Keratinocyte (primary cell): ENCODE results near the gene MYO10. TPM values are rescaled to one million over a fixed set of nuclear protein-coding genes. Genes with fewer than 3 reads are reported as not detected.
A peak's percentile ranks its signal among the peaks of the same experiment; 100 is the strongest.

ENCODE experiments used
- DNase-seq: peaks from one replicate; pipeline ENCODE4 v3.0.0-alpha.2; 2011; ENCODE audit warnings: low read depth, missing footprints, low spot score
- FAIRE-seq: peaks from 2 replicates; lab custom pipeline; 2011; peaks lifted over from hg19 to GRCh38; lab: Jason Lieb, UNC
- H2AFZ ChIP-seq: 2 replicates; pipeline ENCODE4 v1.6.0; 2012; ENCODE audit warnings: low read length, control low read depth, inconsistent platforms; ENCODE audit not compliant: control insufficient read depth
- H3K27ac ChIP-seq: 2 replicates; pipeline ENCODE4 v1.5.1; 2011; ENCODE audit warnings: low read length; ENCODE audit not compliant: control insufficient read depth, insufficient read depth
- H3K27me3 ChIP-seq: 3 replicates; pipeline ENCODE4 v1.6.0; 2011; ENCODE audit warnings: low read length; ENCODE audit not compliant: control insufficient read depth, insufficient read depth; ENCODE audit errors: extremely low read depth
- H3K36me3 ChIP-seq, 2 experiments: 2 replicates in 1 of 2; 3 replicates in 1 of 2; pipeline ENCODE4 v1.5.1; 2011; ENCODE audit warnings: low read length in 2 of 2, mild to moderate bottlenecking in 1 of 2; ENCODE audit not compliant: control insufficient read depth in 2 of 2, insufficient read depth in 2 of 2; ENCODE audit errors: extremely low read depth in 1 of 2
- H3K4me1 ChIP-seq: 3 replicates; pipeline ENCODE4 v1.5.1; 2011; ENCODE audit warnings: low read length; ENCODE audit not compliant: control insufficient read depth, insufficient read depth; ENCODE audit errors: extremely low read depth
- H3K4me2 ChIP-seq: 3 replicates; pipeline ENCODE4 v1.6.0; 2011; ENCODE audit warnings: low read depth, low read length; ENCODE audit not compliant: control insufficient read depth, insufficient read depth; ENCODE audit errors: extremely low read depth
- H3K4me3 ChIP-seq, 3 experiments: fragments of 200-600 bp in 1 of 3; sonication (generic) in 1 of 3; 2 replicates in 2 of 3; 3 replicates in 1 of 3; pipeline ENCODE4 v1.5.1; 2011 to 2016; ENCODE audit warnings: low read length in 3 of 3, mild to moderate bottlenecking in 3 of 3, control low read depth in 2 of 3, inconsistent platforms in 1 of 3, low read depth in 1 of 3, mixed read lengths in 1 of 3, mixed run types in 1 of 3, moderate library complexity in 1 of 3; ENCODE audit not compliant: control insufficient read depth in 2 of 3, insufficient read depth in 2 of 3; ENCODE audit errors: extremely low read depth in 1 of 3
- H3K79me2 ChIP-seq: 2 replicates; pipeline ENCODE4 v1.6.0; 2012; ENCODE audit warnings: low read length; ENCODE audit not compliant: control insufficient read depth, insufficient read depth
- H3K9ac ChIP-seq: 3 replicates; pipeline ENCODE4 v1.6.0; 2011; ENCODE audit warnings: low read length; ENCODE audit not compliant: control insufficient read depth, insufficient read depth; ENCODE audit errors: extremely low read depth
- H3K9me1 ChIP-seq: 3 replicates; pipeline ENCODE4 v1.6.0; 2011; ENCODE audit warnings: low read length; ENCODE audit not compliant: control insufficient read depth, insufficient read depth; ENCODE audit errors: extremely low read depth
- H3K9me3 ChIP-seq: 2 replicates; pipeline ENCODE4 v1.5.1; 2012; ENCODE audit warnings: low read depth, low read length; ENCODE audit not compliant: control insufficient read depth
- H4K20me1 ChIP-seq: 3 replicates; pipeline ENCODE4 v1.6.0; 2011; ENCODE audit warnings: low read length; ENCODE audit not compliant: control insufficient read depth, insufficient read depth; ENCODE audit errors: extremely low read depth
- EZH2 ChIP-seq: IDR thresholded peaks from one replicate; pipeline ENCODE4 v1.6.1; 2012; ENCODE audit warnings: inconsistent platforms, mild to moderate bottlenecking, low read length, moderate library complexity
- dilution Hi-C: fragments of 300-500 bp; cut with MboI; formaldehyde crosslinking; loops from one replicate; pipeline ENCODE4 v1.7.0; 2020; ENCODE audit warnings: low sequenced_read_pairs; ENCODE audit not compliant: extremely low pct_ligation_motif_present
- polyA plus RNA-seq, 5 experiments: library from polyadenylated mRNA; depleted of rRNA in 3 of 5; stranded (reverse) in 3 of 5; stranded (forward) in 1 of 5; unstranded in 1 of 5; fragments of >200 nt; gene quantifications; 1 replicate in 1 of 5; 2 replicates in 3 of 5; 3 replicates in 1 of 5; pipeline versions ENCODE4 v1.2.1 to v1.2.3, GENCODE V29; 2011 to 2012; ENCODE audit warnings: missing spikeins in 2 of 5, low read depth in 1 of 5, low replicate concordance in 1 of 5
- small RNA-seq, 3 experiments: library from RNA; depleted of rRNA; stranded (forward); fragments of <200 nt; gene quantifications; one replicate each; pipeline ENCODE3, GENCODE V24; 2012; ENCODE audit warnings: low read depth in 3 of 3, low replicate concordance in 1 of 3; ENCODE audit not compliant: insufficient read length in 3 of 3
- TF ChIP-seq, protein P1 (sequence below), 3 experiments: IDR thresholded peaks in 1 of 3; conservative IDR thresholded peaks in 1 of 3; optimal IDR thresholded peaks in 1 of 3; 2 replicates in 2 of 3; 3 replicates in 1 of 3; pipeline versions ENCODE3 to v1.5.1; 2011; ENCODE audit warnings: low read length in 3 of 3, mild to moderate bottlenecking in 3 of 3, moderate library complexity in 2 of 3, control low read depth in 1 of 3, inconsistent platforms in 1 of 3; ENCODE audit not compliant: insufficient read depth in 2 of 3; ENCODE audit errors: extremely low read depth in 1 of 3

The MYO10 gene
- polyA plus RNA-seq, 1 donor (not counting 4 experiments of a cell fraction or from before 2014, with no cell fraction given), result 22.0 TPM

DNA sequence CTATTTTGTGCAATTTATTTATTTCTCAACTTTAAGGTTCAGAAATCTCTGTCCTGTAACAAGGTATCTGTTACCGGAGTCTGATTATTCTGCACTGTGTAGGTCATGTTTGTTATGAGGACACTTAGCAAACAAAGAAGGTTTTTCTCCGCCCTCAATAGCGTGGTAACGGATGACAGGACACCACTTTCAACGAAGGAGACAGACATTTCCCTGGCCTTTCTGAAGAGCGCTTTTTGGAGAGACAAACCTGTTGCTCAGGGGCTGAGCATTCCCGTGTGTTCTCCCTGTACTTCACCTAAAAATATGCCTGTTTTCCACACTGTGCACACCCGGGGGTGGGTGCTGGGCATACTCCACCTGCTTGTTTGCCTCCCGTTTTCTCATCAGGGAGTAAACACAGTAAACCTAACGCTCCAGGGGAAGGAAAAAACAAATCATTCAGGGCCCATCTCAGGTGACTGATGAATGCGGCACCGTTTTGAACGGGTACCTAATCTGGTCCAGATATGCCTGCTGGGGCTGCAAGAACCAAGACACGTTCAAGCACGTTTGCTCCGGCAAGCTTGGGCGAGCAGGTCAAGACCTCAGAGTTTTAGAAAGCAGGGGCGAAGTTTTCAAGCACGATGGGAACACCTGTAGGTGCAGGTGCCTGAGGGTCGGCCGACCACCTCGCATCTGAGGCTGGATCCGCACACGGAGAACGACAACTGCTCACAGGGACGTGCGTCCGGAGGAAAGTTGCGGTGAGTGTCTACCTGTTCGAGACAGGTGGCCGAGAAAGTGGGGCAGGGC is 320.1 kb downstream of the MYO10 start:
- H3K4me2 ChIP-seq, result peak overlapping the region; percentile 87
- no peak for FAIRE-seq
- no peaks in the 10 kb centered on the region for H3K36me3 ChIP-seq
- peak overlapping the region; percentile 43 to 67 (median 61) for H3K4me3 ChIP-seq
- peaks cover 7% of the 10 kb centered on the region for H3K4me1 ChIP-seq
- no peak overlapping the region for H3K9ac ChIP-seq
- H2AFZ ChIP-seq, result peak overlapping the region; percentile 65
- no peaks in the 10 kb centered on the region for H3K9me1 ChIP-seq
- dilution Hi-C loops, result no loop called here
- H4K20me1 ChIP-seq, result no peaks in the 10 kb centered on the region
- H3K27ac ChIP-seq, result no peak overlapping the region
- no peaks in the 10 kb centered on the region for H3K9me3 ChIP-seq
- peaks cover 16% of the 10 kb centered on the region for H3K27me3 ChIP-seq
- no peaks in the 10 kb centered on the region for H3K79me2 ChIP-seq
- no peak for DNase-seq
- TF ChIP-seq, protein P1, sequence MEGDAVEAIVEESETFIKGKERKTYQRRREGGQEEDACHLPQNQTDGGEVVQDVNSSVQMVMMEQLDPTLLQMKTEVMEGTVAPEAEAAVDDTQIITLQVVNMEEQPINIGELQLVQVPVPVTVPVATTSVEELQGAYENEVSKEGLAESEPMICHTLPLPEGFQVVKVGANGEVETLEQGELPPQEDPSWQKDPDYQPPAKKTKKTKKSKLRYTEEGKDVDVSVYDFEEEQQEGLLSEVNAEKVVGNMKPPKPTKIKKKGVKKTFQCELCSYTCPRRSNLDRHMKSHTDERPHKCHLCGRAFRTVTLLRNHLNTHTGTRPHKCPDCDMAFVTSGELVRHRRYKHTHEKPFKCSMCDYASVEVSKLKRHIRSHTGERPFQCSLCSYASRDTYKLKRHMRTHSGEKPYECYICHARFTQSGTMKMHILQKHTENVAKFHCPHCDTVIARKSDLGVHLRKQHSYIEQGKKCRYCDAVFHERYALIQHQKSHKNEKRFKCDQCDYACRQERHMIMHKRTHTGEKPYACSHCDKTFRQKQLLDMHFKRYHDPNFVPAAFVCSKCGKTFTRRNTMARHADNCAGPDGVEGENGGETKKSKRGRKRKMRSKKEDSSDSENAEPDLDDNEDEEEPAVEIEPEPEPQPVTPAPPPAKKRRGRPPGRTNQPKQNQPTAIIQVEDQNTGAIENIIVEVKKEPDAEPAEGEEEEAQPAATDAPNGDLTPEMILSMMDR (optimal IDR thresholded peaks at IDR 0.05 in 1 of 3, IDR thresholded peaks at IDR 0.05 in 1 of 3, conservative IDR thresholded peaks at IDR 0.05 in 1 of 3; ENCODE audit: extremely low read depth in 1 of 3, insufficient read depth in 2 of 3, low read length in 3 of 3), result no peak
- no peak for TF ChIP-seq EZH2

DNA sequence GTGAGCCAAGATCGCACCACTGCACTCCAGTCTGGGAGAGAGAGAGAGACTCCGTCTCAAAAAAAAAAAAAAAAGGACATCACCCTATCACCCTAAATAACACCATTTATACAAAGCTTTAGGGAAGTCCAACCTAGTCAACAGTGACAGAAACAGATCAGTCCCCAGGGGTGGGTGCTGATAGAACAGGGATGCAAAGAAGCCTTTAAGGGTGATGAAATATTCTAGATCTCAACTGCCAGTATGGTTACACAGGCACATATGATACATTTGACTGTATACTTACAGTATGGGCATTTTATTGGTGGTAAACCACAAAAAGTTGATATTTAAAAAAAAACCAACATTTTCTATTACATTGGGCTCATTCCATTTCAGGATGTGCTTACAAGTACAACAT is 324.1 kb downstream of the MYO10 start:
- Histone ChIP-seq H4K20me1 (no peaks in the 10 kb centered on the region), H3K79me2 (no peaks in the 10 kb centered on the region), H2AFZ (no peak overlapping the region), H3K9me3 (no peaks in the 10 kb centered on the region), H3K4me3 (no peak overlapping the region), H3K9me1 (no peaks in the 10 kb centered on the region), H3K27me3 (peaks cover 4% of the 10 kb centered on the region), H3K27ac (no peak overlapping the region), H3K36me3 (no peaks in the 10 kb centered on the region), H3K4me1 (peaks cover 7% of the 10 kb centered on the region), H3K4me2 (no peak overlapping the region), H3K9ac (no peak overlapping the region)
- dilution Hi-C loops, result no loop called here
- DNase-seq (no peak), FAIRE-seq (no peak)
- no peak for TF ChIP-seq EZH2
- TF ChIP-seq, protein P1 (optimal IDR thresholded peaks at IDR 0.05 in 1 of 3, IDR thresholded peaks at IDR 0.05 in 1 of 3, conservative IDR thresholded peaks at IDR 0.05 in 1 of 3; ENCODE audit: extremely low read depth in 1 of 3, insufficient read depth in 2 of 3, low read length in 3 of 3), result no peak

Small RNA genes within 50 kb of the gene (small RNA-seq; reads per million reads assigned to genes)
- gene RF00019, result 0 reads per million in 3 experiments
- 0 reads per million in 3 experiments for gene RNA5SP179
- 0 reads per million in 3 experiments for gene RNU6-660P
